ENCODE measurements around the gene KCNB1. TPM values are rescaled to one million over a fixed set of nuclear protein-coding genes. Genes with fewer than 3 reads are reported as not detected.

KCNB1 gene
- total and polyA plus RNA-seq, 2 of the 4 experiments (the other 2 are of a cell fraction), result 0.05 TPM; not detected in 1

DNA sequence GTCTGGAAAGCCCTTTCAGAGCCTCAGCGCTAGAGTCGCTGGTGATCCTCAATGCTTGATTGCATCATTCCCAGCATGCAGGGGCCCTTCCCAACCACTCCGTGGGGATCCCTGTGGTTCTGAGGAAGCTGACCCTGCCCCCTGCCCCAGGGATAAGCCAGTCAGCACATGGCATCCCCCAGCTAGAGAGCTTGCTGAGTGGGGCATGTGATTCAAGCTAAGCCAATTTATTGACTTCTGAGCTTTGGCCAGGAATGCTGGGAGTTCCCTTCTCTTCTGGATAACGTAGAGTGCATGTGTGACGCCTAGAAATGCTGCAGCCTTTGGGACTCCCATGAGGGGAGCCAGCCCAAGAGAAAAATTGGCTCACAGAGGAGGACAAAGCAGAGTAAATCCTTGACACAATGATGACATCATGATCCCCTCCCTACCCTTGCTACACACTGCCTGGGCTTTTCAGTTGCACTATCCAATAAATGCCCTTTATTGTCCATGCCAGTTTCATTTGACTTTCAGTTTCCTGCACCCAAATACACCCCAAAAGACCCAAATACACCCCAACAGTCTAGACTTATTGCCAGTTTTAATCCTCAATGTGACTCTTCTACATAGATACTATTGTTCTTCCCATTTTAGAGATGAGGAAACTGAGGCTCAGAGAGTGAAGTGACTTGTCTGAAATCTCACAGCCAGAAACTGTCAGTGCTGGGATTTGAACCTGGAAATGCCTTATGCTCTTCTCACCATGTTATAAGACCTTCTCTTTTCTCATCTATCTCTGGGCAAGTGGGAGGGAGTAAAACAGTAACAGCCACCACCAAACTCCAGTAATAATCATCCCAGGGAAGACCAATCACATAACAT is 34.3 kb downstream of the KCNB1 start:
- dilution Hi-C loops (cut with HindIII; ENCODE audit: low sequenced_read_pairs, unreplicated experiment) (no loop called here), intact Hi-C loops (cut with micrococcal nuclease) (no loop called here), in situ Hi-C loops (cut with MboI; ENCODE audit: low sequenced_read_pairs) (no loop called here)
- TF ChIP-seq, protein P1, sequence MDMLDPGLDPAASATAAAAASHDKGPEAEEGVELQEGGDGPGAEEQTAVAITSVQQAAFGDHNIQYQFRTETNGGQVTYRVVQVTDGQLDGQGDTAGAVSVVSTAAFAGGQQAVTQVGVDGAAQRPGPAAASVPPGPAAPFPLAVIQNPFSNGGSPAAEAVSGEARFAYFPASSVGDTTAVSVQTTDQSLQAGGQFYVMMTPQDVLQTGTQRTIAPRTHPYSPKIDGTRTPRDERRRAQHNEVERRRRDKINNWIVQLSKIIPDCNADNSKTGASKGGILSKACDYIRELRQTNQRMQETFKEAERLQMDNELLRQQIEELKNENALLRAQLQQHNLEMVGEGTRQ (IDR thresholded peaks at IDR 0.05; ENCODE audit: low read depth, low read length), result no peak
- TF ChIP-seq MAZ (IDR thresholded peaks at IDR 0.05; ENCODE audit: borderline replicate concordance, low read depth, low read length) (no peak), POLR2A (IDR thresholded peaks at IDR 0.05; ENCODE audit: low read depth, low read length) (no peak), RFX5 (IDR thresholded peaks at IDR 0.05; ENCODE audit: low read depth, low read length) (no peak), CHD1 (IDR thresholded peaks at IDR 0.05; ENCODE audit: low read depth, low read length) (no peak), NFE2L2 (IDR thresholded peaks at IDR 0.05; ENCODE audit: low read depth, low read length) (no peak), MXI1 (IDR thresholded peaks at IDR 0.05; ENCODE audit: borderline replicate concordance, low read depth, low read length) (no peak), SMC3 (IDR thresholded peaks at IDR 0.05; ENCODE audit: low read depth, low read length) (no peak), RCOR1 (IDR thresholded peaks at IDR 0.05; ENCODE audit: insufficient replicate concordance, low read length) (no peak)
- TF ChIP-seq, protein P2, sequence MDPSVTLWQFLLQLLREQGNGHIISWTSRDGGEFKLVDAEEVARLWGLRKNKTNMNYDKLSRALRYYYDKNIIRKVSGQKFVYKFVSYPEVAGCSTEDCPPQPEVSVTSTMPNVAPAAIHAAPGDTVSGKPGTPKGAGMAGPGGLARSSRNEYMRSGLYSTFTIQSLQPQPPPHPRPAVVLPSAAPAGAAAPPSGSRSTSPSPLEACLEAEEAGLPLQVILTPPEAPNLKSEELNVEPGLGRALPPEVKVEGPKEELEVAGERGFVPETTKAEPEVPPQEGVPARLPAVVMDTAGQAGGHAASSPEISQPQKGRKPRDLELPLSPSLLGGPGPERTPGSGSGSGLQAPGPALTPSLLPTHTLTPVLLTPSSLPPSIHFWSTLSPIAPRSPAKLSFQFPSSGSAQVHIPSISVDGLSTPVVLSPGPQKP (IDR thresholded peaks at IDR 0.05; ENCODE audit: borderline replicate concordance, low read depth, low read length), result no peak
- TF ChIP-seq, protein P3, sequence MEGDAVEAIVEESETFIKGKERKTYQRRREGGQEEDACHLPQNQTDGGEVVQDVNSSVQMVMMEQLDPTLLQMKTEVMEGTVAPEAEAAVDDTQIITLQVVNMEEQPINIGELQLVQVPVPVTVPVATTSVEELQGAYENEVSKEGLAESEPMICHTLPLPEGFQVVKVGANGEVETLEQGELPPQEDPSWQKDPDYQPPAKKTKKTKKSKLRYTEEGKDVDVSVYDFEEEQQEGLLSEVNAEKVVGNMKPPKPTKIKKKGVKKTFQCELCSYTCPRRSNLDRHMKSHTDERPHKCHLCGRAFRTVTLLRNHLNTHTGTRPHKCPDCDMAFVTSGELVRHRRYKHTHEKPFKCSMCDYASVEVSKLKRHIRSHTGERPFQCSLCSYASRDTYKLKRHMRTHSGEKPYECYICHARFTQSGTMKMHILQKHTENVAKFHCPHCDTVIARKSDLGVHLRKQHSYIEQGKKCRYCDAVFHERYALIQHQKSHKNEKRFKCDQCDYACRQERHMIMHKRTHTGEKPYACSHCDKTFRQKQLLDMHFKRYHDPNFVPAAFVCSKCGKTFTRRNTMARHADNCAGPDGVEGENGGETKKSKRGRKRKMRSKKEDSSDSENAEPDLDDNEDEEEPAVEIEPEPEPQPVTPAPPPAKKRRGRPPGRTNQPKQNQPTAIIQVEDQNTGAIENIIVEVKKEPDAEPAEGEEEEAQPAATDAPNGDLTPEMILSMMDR (conservative IDR thresholded peaks at IDR 0.05; ENCODE audit: low read depth, low read length), result no peak
- Histone ChIP-seq H2AK5ac (ENCODE audit: low read depth, low read length) (no peak overlapping the region), H3K9ac (ENCODE audit: low read depth, low read length) (no peak overlapping the region), H3K56ac (ENCODE audit: extremely low read depth, insufficient read depth, low read length) (no peak overlapping the region), H3K4ac (ENCODE audit: low read depth, low read length) (no peak overlapping the region), H4K5ac (ENCODE audit: low read depth, low read length) (no peak overlapping the region), H3K27me3 (ENCODE audit: control insufficient read depth, insufficient read depth, low read length) (peaks cover 55% of the 10 kb centered on the region), H2AFZ (replicated peaks; ENCODE audit: low read length, poor library complexity) (no peak overlapping the region), H2BK5ac (ENCODE audit: low read depth, low read length, poor library complexity, severe bottlenecking) (no peak overlapping the region), H2BK15ac (ENCODE audit: low read depth, low read length) (no peak overlapping the region), H3K4me1 (ENCODE audit: control insufficient read depth, insufficient read depth, low read length) (no peaks in the 10 kb centered on the region), H3K9me3 (ENCODE audit: control insufficient read depth, insufficient read depth, low read length) (no peaks in the 10 kb centered on the region), H3K4me3 (ENCODE audit: insufficient read depth, low read depth, low read length) (no peak overlapping the region), H3K4me2 (ENCODE audit: low read depth, low read length) (no peak overlapping the region), H2AK9ac (replicated peaks; ENCODE audit: low read depth, low read length, poor library complexity) (no peak overlapping the region), H3K23ac (ENCODE audit: low read depth, low read length) (no peak overlapping the region), H3K27ac (ENCODE audit: insufficient read depth, low read length) (no peak overlapping the region), H2BK120ac (ENCODE audit: low read depth, low read length) (no peak overlapping the region), H2BK20ac (ENCODE audit: low read depth, low read length) (no peak overlapping the region), H4K8ac (ENCODE audit: low read depth in 2 of 2, low read length in 2 of 2) (no peak overlapping the region), H3K9me1 (ENCODE audit: insufficient read depth, low read length) (no peaks in the 10 kb centered on the region), H3K79me1 (ENCODE audit: low read depth in 1 of 2, low read length in 2 of 2) (no peaks in the 10 kb centered on the region), H4K20me1 (ENCODE audit: insufficient read depth, low read length) (no peaks in the 10 kb centered on the region), H4K91ac (ENCODE audit: insufficient read depth, low read depth, low read length) (no peak overlapping the region), H3K18ac (ENCODE audit: low read depth, low read length) (no peak overlapping the region), H3K14ac (replicated peaks; ENCODE audit: low read depth, low read length) (no peak overlapping the region), H3K36me3 (ENCODE audit: control insufficient read depth, insufficient read depth, low read length) (no peaks in the 10 kb centered on the region)
- WGBS, 2 experiments (ENCODE audit: extremely low coverage in 2 of 2, insufficient read length in 1 of 2), result no CpG with 5 or more reads among the region's 5 CpGs
- no TSS peak for BruUV-seq (replicated peaks)
- ATAC-seq (ENCODE audit: low read depth) (no peak), DNase-seq (no peak)
- ChIA-PET CTCF (no interaction called here), POLR2A (ENCODE audit: unreplicated experiment) (no interaction called here)

Measured in IMR-90 (cell line).